GM19395 (cell line): Measurements from ENCODE around the gene SIT1.

Source experiments
- ATAC-seq: cut with Tn5 transposase; IDR thresholded peaks from one replicate; pipeline ENCODE4 v1.9.1; 2021; ENCODE audit warnings: mild to moderate bottlenecking, moderate library complexity; ENCODE audit not compliant: unreplicated experiment

The SIT1 gene

GRCh38 chr9:35650341-35651158, at the start of gene SIT1:
Gene SIT1 (minus strand): TSS chr9:35650931. CDS start chr9:35650853, 78 bp downstream.
- no peak for ATAC-seq

GRCh38 chr9:35700031-35700430, 49.3 kb upstream of the SIT1 start:
- ATAC-seq = no peak

GRCh38 chr9:35698231-35698630, 47.5 kb upstream of the SIT1 start:
- ATAC-seq = no peak

GRCh38 chr9:35697486-35697885, 46.8 kb upstream of the SIT1 start:
- ATAC-seq = no peak

GRCh38 chr9:35696520-35697215, 45.9 kb upstream of the SIT1 start:
- peak; percentile 79 for ATAC-seq

GRCh38 chr9:35695943-35696401, 45.2 kb upstream of the SIT1 start:
- no peak for ATAC-seq

GRCh38 chr9:35691757-35692301, 41.1 kb upstream of the SIT1 start:
- no peak for ATAC-seq

GRCh38 chr9:35691334-35691650, 40.6 kb upstream of the SIT1 start:
- ATAC-seq = no peak

GRCh38 chr9:35690614-35691333, 40.0 kb upstream of the SIT1 start:
- no peak for ATAC-seq

GRCh38 chr9:35690294-35690613, 39.5 kb upstream of the SIT1 start:
- no peak for ATAC-seq

GRCh38 chr9:35689542-35690293, 39.0 kb upstream of the SIT1 start, which contains the start of gene TPM2:
Gene TPM2 (minus strand): TSS chr9:35689925. CDS start chr9:35689817, 108 bp downstream.
- ATAC-seq = no peak

GRCh38 chr9:35688558-35689541, 38.1 kb upstream of the SIT1 start:
- ATAC-seq = no peak

GRCh38 chr9:35687972-35688557, 37.3 kb upstream of the SIT1 start:
- no peak for ATAC-seq

GRCh38 chr9:35687306-35687705, 36.6 kb upstream of the SIT1 start:
- no peak for ATAC-seq

GRCh38 chr9:35686222-35687203, 35.8 kb upstream of the SIT1 start:
- no peak for ATAC-seq

GRCh38 chr9:35685506-35685905, 34.8 kb upstream of the SIT1 start:
- no peak for ATAC-seq

GRCh38 chr9:35684921-35685320, 34.2 kb upstream of the SIT1 start:
- no peak for ATAC-seq

- ATAC-seq = no peak
Measured at GRCh38 chr9:35683323-35683722, 32.6 kb upstream of the SIT1 start.
